Neural cell (in vitro differentiated cells): ENCODE data around the gene HIF3A. TPM values are rescaled to one million over a fixed set of nuclear protein-coding genes. Genes with fewer than 3 reads are reported as not detected.

Source experiments
- H2AFZ ChIP-seq: fragments of 200-600, 300-800 bp; sonication (generic), shearing (Covaris generic); 2 replicates; pipeline ENCODE4 v1.6.0; 2014; ENCODE audit warnings: low read depth, mild to moderate bottlenecking, antibody characterized with exemption, low read length, moderate library complexity
- H3F3A ChIP-seq: fragments of 200-600 bp; shearing (Covaris generic); 2 replicates; pipeline ENCODE4 v1.6.1; 2016; ENCODE audit warnings: mild to moderate bottlenecking, moderate library complexity, mixed read lengths, antibody characterized with exemption, low read length; ENCODE audit not compliant: insufficient read depth, poor library complexity, severe bottlenecking
- H3K27ac ChIP-seq: fragments of 200-600, 300-800 bp; sonication (generic), shearing (Covaris generic); 2 replicates; pipeline ENCODE4 v1.5.1; 2014; ENCODE audit warnings: mild to moderate bottlenecking, low read length, moderate library complexity
- H3K27me3 ChIP-seq: fragments of 300-800, 200-600 bp; sonication (generic), shearing (Covaris generic); 2 replicates; pipeline ENCODE4 v1.6.0; 2014; ENCODE audit warnings: mild to moderate bottlenecking, low read depth, low read length, moderate library complexity; ENCODE audit not compliant: insufficient read depth
- H3K36me3 ChIP-seq: fragments of 300-800, 200-600 bp; sonication (generic), shearing (Covaris generic); 2 replicates; pipeline ENCODE4 v1.5.1; 2014; ENCODE audit warnings: mild to moderate bottlenecking, antibody characterized with exemption, low read length, moderate library complexity; ENCODE audit not compliant: insufficient read depth
- H3K4me2 ChIP-seq: fragments of 300-800, 200-600 bp; sonication (generic), shearing (Covaris generic); 2 replicates; pipeline ENCODE4 v1.6.0; 2014; ENCODE audit warnings: mild to moderate bottlenecking, low read length
- H3K4me3 ChIP-seq: fragments of 300-800, 200-600 bp; sonication (generic), shearing (Covaris generic); 2 replicates; pipeline ENCODE4 v1.5.1; 2014; ENCODE audit warnings: mild to moderate bottlenecking, low read length, moderate library complexity
- H3K79me2 ChIP-seq: fragments of 200-600 bp; shearing (Covaris generic); replicated peaks from 2 replicates; pipeline ENCODE4 v1.6.0; 2014; ENCODE audit warnings: mild to moderate bottlenecking, low read length, moderate library complexity; ENCODE audit not compliant: insufficient read depth
- H3K9ac ChIP-seq: fragments of 300-800, 200-600 bp; sonication (generic), shearing (Covaris generic); 2 replicates; pipeline ENCODE4 v1.6.1; 2016; ENCODE audit warnings: mild to moderate bottlenecking, low read length, mixed read lengths
- H3K9me2 ChIP-seq: fragments of 200-600 bp; shearing (Covaris generic); 2 replicates; pipeline ENCODE4 v1.6.1; 2016; ENCODE audit warnings: mild to moderate bottlenecking, low read length, mixed read lengths; ENCODE audit not compliant: insufficient read depth
- H3K9me3 ChIP-seq: fragments of 200-600, 300-800 bp; sonication (generic), shearing (Covaris generic); 2 replicates; pipeline ENCODE4 v1.6.1; 2016; ENCODE audit warnings: mild to moderate bottlenecking, mixed run types, low read length, moderate library complexity, mixed read lengths
- H4K20me1 ChIP-seq: fragments of 200-600 bp; shearing (Covaris generic); 2 replicates; pipeline ENCODE4 v1.6.1; 2016; ENCODE audit warnings: mild to moderate bottlenecking, mixed run types; ENCODE audit not compliant: insufficient read depth
- EP300 ChIP-seq: fragments of 450-650 bp; conservative IDR thresholded peaks from 2 replicates; pipeline ENCODE4 v1.6.1; 2014; ENCODE audit warnings: antibody characterized with exemption, mild to moderate bottlenecking, moderate library complexity; ENCODE audit not compliant: poor library complexity, severe bottlenecking
- EZH2 ChIP-seq: fragments of 200-600, 300-800 bp; shearing (Covaris generic), sonication (generic); IDR thresholded peaks from 2 replicates; pipeline ENCODE4 v1.6.1; 2014; ENCODE audit warnings: antibody characterized with exemption, low read length, borderline replicate concordance, mild to moderate bottlenecking; ENCODE audit not compliant: insufficient read depth, poor library complexity, severe bottlenecking
- MXI1 ChIP-seq: fragments of 450-650 bp; conservative IDR thresholded peaks from 2 replicates; pipeline ENCODE4 v1.6.1; 2014; ENCODE audit warnings: antibody characterized with exemption, mild to moderate bottlenecking; ENCODE audit not compliant: poor library complexity, severe bottlenecking
- POLR2AphosphoS5 ChIP-seq: IDR thresholded peaks from 2 replicates; pipeline ENCODE4 v1.6.1; 2012
- RAD21 ChIP-seq: fragments of 450-650 bp; conservative IDR thresholded peaks from 2 replicates; pipeline ENCODE4 v1.6.1; 2014; ENCODE audit warnings: antibody characterized with exemption, mild to moderate bottlenecking, moderate library complexity
- REST ChIP-seq: IDR thresholded peaks from 2 replicates; pipeline ENCODE4 v1.6.1; 2012; ENCODE audit warnings: borderline replicate concordance
- SMC3 ChIP-seq: fragments of 450-650 bp; conservative IDR thresholded peaks from 2 replicates; pipeline ENCODE4 v1.6.1; 2014; ENCODE audit warnings: antibody characterized with exemption, mild to moderate bottlenecking, moderate library complexity; ENCODE audit not compliant: poor library complexity
- TAF1 ChIP-seq: IDR thresholded peaks from 2 replicates; pipeline ENCODE4 v1.6.1; 2012; ENCODE audit warnings: low read depth
- polyA plus RNA-seq: library from polyadenylated mRNA; depleted of rRNA; stranded (reverse); fragments of >200 nt; gene quantifications from 2 replicates; pipeline ENCODE4 v1.2.3, GENCODE V29; 2014
- TF ChIP-seq, protein P1 (sequence below): fragments of 450-650 bp; IDR thresholded peaks from 2 replicates; pipeline ENCODE4 v1.5.1; 2014; ENCODE audit warnings: antibody characterized with exemption, mild to moderate bottlenecking, moderate library complexity; ENCODE audit not compliant: poor library complexity, severe bottlenecking

The HIF3A gene
- polyA plus RNA-seq, 1 donor from 2014 or later, result 2.0 TPM

DNA sequence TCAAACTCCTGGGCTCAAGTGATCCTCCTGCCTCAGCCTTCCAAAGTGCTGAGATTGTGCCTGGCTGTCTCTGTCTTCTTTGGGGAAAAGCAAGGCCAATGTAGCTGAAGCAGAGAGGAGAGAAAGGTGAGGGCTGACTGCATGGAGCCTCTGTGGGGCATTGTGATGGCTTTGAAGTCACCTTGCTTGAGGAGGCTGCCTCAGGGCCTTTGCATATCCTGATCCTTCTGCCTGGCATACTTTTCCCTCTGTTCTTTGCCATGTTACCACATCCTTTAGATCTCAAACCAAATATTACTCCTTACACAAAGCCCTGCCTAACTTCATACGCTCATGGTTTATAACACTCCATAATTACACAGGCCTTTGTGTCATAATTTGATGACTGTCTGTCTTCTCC is 40.6 kb downstream of the HIF3A start:
- Histone ChIP-seq H3K36me3 (no peaks in the 10 kb centered on the region), H3K9me3 (no peaks in the 10 kb centered on the region), H4K20me1 (no peaks in the 10 kb centered on the region), H3K9ac (no peak overlapping the region), H3K9me2 (no peaks in the 10 kb centered on the region), H3K79me2 (no peaks in the 10 kb centered on the region), H2AFZ (no peak overlapping the region), H3F3A (no peaks in the 10 kb centered on the region), H3K27me3 (no peaks in the 10 kb centered on the region), H3K4me3 (no peak overlapping the region), H3K27ac (no peak overlapping the region), H3K4me2 (no peak overlapping the region)
- TF ChIP-seq RAD21 (no peak), EP300 (no peak), REST (no peak), SMC3 (no peak), MXI1 (no peak), TAF1 (no peak), EZH2 (no peak), POLR2AphosphoS5 (no peak)
- TF ChIP-seq, protein P1, sequence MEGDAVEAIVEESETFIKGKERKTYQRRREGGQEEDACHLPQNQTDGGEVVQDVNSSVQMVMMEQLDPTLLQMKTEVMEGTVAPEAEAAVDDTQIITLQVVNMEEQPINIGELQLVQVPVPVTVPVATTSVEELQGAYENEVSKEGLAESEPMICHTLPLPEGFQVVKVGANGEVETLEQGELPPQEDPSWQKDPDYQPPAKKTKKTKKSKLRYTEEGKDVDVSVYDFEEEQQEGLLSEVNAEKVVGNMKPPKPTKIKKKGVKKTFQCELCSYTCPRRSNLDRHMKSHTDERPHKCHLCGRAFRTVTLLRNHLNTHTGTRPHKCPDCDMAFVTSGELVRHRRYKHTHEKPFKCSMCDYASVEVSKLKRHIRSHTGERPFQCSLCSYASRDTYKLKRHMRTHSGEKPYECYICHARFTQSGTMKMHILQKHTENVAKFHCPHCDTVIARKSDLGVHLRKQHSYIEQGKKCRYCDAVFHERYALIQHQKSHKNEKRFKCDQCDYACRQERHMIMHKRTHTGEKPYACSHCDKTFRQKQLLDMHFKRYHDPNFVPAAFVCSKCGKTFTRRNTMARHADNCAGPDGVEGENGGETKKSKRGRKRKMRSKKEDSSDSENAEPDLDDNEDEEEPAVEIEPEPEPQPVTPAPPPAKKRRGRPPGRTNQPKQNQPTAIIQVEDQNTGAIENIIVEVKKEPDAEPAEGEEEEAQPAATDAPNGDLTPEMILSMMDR, result no peak

GRCh38 chr19:46339446-46339845 is 42.6 kb downstream of the HIF3A start:
- Histone ChIP-seq H3K9ac (no peak overlapping the region), H3K27me3 (no peaks in the 10 kb centered on the region), H2AFZ (no peak overlapping the region), H3K9me2 (no peaks in the 10 kb centered on the region), H3F3A (no peaks in the 10 kb centered on the region), H4K20me1 (no peaks in the 10 kb centered on the region), H3K4me2 (no peak overlapping the region), H3K27ac (no peak overlapping the region), H3K36me3 (no peaks in the 10 kb centered on the region), H3K4me3 (no peak overlapping the region), H3K79me2 (no peaks in the 10 kb centered on the region), H3K9me3 (no peaks in the 10 kb centered on the region)
- TF ChIP-seq REST (no peak), MXI1 (no peak), POLR2AphosphoS5 (no peak), EZH2 (no peak), RAD21 (no peak), EP300 (no peak), SMC3 (no peak), TAF1 (no peak)
- TF ChIP-seq, protein P1, result no peak
